Fibroblast of villous mesenchyme (primary cell): ENCODE data around the gene LSMEM2. TPM values are rescaled to one million over a fixed set of nuclear protein-coding genes. Genes with fewer than 3 reads are reported as not detected.
"Not testable (repeated sequence)": the region's sequence is repeated elsewhere in the genome, so short reads cannot be mapped to it uniquely, and the experiment has no call there.

ENCODE experiments used
- DNase-seq: peaks from one replicate; pipeline ENCODE4 v3.0.0-alpha.2; 2010; ENCODE audit warnings: low read depth
- H3K4me3 ChIP-seq: 2 replicates; pipeline ENCODE4 v1.5.1; 2011; ENCODE audit warnings: low read depth, mild to moderate bottlenecking, low read length
- CTCF ChIP-seq: IDR thresholded peaks from 2 replicates; pipeline ENCODE4 v1.5.1; 2012; ENCODE audit warnings: low read depth, mild to moderate bottlenecking, low read length; ENCODE audit not compliant: insufficient read depth
- total RNA-seq: library from RNA; depleted of rRNA; stranded (reverse); fragments of >200 nt; gene quantifications from 2 replicates; pipeline ENCODE4 v1.2.3, GENCODE V29; 2012

LSMEM2 gene
- total RNA-seq, 1 donor = not detected

GRCh38 chr3:50278123-50278879, 586 bp upstream of the LSMEM2 start:
- H3K4me3 ChIP-seq = no peak overlapping the region
- no peak for DNase-seq
- no peak for TF ChIP-seq CTCF

- DNase-seq = no peak
- TF ChIP-seq CTCF = no peak
- H3K4me3 ChIP-seq = no peak overlapping the region
Measured at GRCh38 chr3:50279255-50280016, 549 bp downstream of the LSMEM2 start.

GRCh38 chr3:50284121-50284520, 5.2 kb downstream of the LSMEM2 start:
- not testable (repeated sequence) for H3K4me3 ChIP-seq, DNase-seq

- no peak for DNase-seq
- no peak for TF ChIP-seq CTCF
- H3K4me3 ChIP-seq = no peak overlapping the region
Measured at GRCh38 chr3:50286322-50287227, 7.7 kb downstream of the LSMEM2 start.

- no peak for TF ChIP-seq CTCF
- no peak for DNase-seq
- no peak overlapping the region for H3K4me3 ChIP-seq
Measured at GRCh38 chr3:50287262-50287661, 8.4 kb downstream of the LSMEM2 start.

- DNase-seq = no peak
- no peak for TF ChIP-seq CTCF
- H3K4me3 ChIP-seq = no peak overlapping the region
Measured at GRCh38 chr3:50288387-50289007, 9.6 kb downstream of the LSMEM2 start.
